Lower leg skin (tissue), 3 donors: ENCODE data around the gene IL12RB2.

Source experiments
- POLR2A ChIP-seq, 2 donors: fragments of 450-650 bp; IDR thresholded peaks; one replicate each; pipeline ENCODE4 v1.6.1; 2016 to 2017; ENCODE audit warnings: antibody characterized with exemption in 2 of 2, mild to moderate bottlenecking in 1 of 2, moderate library complexity in 1 of 2
- TF ChIP-seq, protein P1 (sequence below), 3 donors: fragments of 450-650 bp; IDR thresholded peaks; one replicate each; pipeline ENCODE4 v1.5.1; 2016; ENCODE audit warnings: antibody characterized with exemption in 3 of 3, mild to moderate bottlenecking in 3 of 3, moderate library complexity in 2 of 3

GRCh38 chr1:67314696-67315095, 7.0 kb downstream of the IL12RB2 start:
- TF ChIP-seq, protein P1, sequence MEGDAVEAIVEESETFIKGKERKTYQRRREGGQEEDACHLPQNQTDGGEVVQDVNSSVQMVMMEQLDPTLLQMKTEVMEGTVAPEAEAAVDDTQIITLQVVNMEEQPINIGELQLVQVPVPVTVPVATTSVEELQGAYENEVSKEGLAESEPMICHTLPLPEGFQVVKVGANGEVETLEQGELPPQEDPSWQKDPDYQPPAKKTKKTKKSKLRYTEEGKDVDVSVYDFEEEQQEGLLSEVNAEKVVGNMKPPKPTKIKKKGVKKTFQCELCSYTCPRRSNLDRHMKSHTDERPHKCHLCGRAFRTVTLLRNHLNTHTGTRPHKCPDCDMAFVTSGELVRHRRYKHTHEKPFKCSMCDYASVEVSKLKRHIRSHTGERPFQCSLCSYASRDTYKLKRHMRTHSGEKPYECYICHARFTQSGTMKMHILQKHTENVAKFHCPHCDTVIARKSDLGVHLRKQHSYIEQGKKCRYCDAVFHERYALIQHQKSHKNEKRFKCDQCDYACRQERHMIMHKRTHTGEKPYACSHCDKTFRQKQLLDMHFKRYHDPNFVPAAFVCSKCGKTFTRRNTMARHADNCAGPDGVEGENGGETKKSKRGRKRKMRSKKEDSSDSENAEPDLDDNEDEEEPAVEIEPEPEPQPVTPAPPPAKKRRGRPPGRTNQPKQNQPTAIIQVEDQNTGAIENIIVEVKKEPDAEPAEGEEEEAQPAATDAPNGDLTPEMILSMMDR (IDR thresholded peaks at IDR 0.05): no peak
- TF ChIP-seq POLR2A (IDR thresholded peaks at IDR 0.05): no peak
